SK-N-MC (cell line): ENCODE results near the gene SSR4.

Experiments used
- DNase-seq: peaks from one replicate; pipeline ENCODE4 v3.0.0-alpha.2; 2011; ENCODE audit warnings: low read depth, low spot score
- H3K27ac ChIP-seq: fragments of 200-600 bp; sonication (generic); 2 replicates; pipeline ENCODE4 v1.5.1; 2016; ENCODE audit warnings: mixed run types
- H3K36me3 ChIP-seq: fragments of 200-600 bp; sonication (generic); 2 replicates; pipeline ENCODE4 v1.6.1; 2017; ENCODE audit warnings: antibody characterized with exemption, low read length, mixed read lengths; ENCODE audit not compliant: insufficient read depth
- H3K4me3 ChIP-seq: fragments of 200-600 bp; sonication (generic); 2 replicates; pipeline ENCODE4 v1.5.1; 2016
- H3K9ac ChIP-seq: fragments of 200-600 bp; sonication (generic); 2 replicates; pipeline ENCODE4 v1.8.0; 2017; ENCODE audit warnings: mixed run types, mixed read lengths; ENCODE audit not compliant: insufficient read length
- H3K9me3 ChIP-seq: fragments of 200-600 bp; sonication (generic); 2 replicates; pipeline ENCODE4 v1.6.1; 2017; ENCODE audit warnings: low read depth, mild to moderate bottlenecking, antibody characterized with exemption, low read length, moderate library complexity, mixed read lengths
- EZH2 ChIP-seq: fragments of 200-600 bp; sonication (generic); IDR thresholded peaks from one replicate; pipeline ENCODE4 v1.6.1; 2017; ENCODE audit warnings: antibody characterized with exemption
- FOXP2 ChIP-seq: optimal IDR thresholded peaks from 2 replicates; pipeline ENCODE3; 2011; ENCODE audit warnings: mild to moderate bottlenecking, moderate library complexity; ENCODE audit not compliant: insufficient read depth; ENCODE audit errors: extremely low read length, control extremely low read depth
- POLR2AphosphoS5 ChIP-seq: IDR thresholded peaks from 2 replicates; pipeline ENCODE4 v1.6.1; 2012; ENCODE audit warnings: mild to moderate bottlenecking, low read depth, low read length, borderline replicate concordance

The SSR4 gene

GRCh38 chrX:153799326-153799725 is 4.9 kb downstream of the SSR4 start:
- TF ChIP-seq FOXP2 (no peak), EZH2 (no peak), POLR2AphosphoS5 (no peak)
- no peaks in the 10 kb centered on the region for H3K9me3 ChIP-seq
- H3K4me3 ChIP-seq, result no peak overlapping the region
- H3K27ac ChIP-seq, result no peak overlapping the region
- DNase-seq, result no peak
- H3K36me3 ChIP-seq, result no peaks in the 10 kb centered on the region; the same call in 1 of the 2 replicates
- no peak overlapping the region for H3K9ac ChIP-seq

- DNase-seq, result no peak
- TF ChIP-seq FOXP2 (no peak), POLR2AphosphoS5 (no peak), EZH2 (no peak)
- H3K36me3 ChIP-seq, result no peaks in the 10 kb centered on the region; the same call in 1 of the 2 replicates
- no peak overlapping the region for H3K9ac ChIP-seq
- H3K27ac ChIP-seq, result no peak overlapping the region
- no peaks in the 10 kb centered on the region for H3K9me3 ChIP-seq
- no peak overlapping the region for H3K4me3 ChIP-seq
Observed at GRCh38 chrX:153800177-153800722, 5.8 kb downstream of the SSR4 start.

- H3K9me3 ChIP-seq, result no peaks in the 10 kb centered on the region
- no peak for TF ChIP-seq EZH2
- no peak for TF ChIP-seq POLR2AphosphoS5
- no peak for TF ChIP-seq FOXP2
- no peak overlapping the region for H3K4me3 ChIP-seq
- H3K9ac ChIP-seq, result no peak overlapping the region
- no peak for DNase-seq
- H3K36me3 ChIP-seq, result no peaks in the 10 kb centered on the region; the same call in 1 of the 2 replicates
- H3K27ac ChIP-seq, result no peak overlapping the region
Observed at GRCh38 chrX:153800746-153801145, 6.3 kb downstream of the SSR4 start.

- no peak for DNase-seq
- Histone ChIP-seq H3K27ac (no peak overlapping the region), H3K9ac (no peak overlapping the region), H3K4me3 (no peak overlapping the region), H3K9me3 (no peaks in the 10 kb centered on the region), H3K36me3 (no peaks in the 10 kb centered on the region; the same call in 1 of the 2 replicates)
- TF ChIP-seq POLR2AphosphoS5 (no peak), FOXP2 (no peak)
Observed at GRCh38 chrX:153801669-153802068, 7.2 kb downstream of the SSR4 start.

- Histone ChIP-seq H3K4me3 (no peak overlapping the region), H3K27ac (no peak overlapping the region), H3K9ac (no peak overlapping the region), H3K36me3 (no peaks in the 10 kb centered on the region; the same call in 1 of the 2 replicates), H3K9me3 (no peaks in the 10 kb centered on the region)
- DNase-seq, result no peak
- TF ChIP-seq POLR2AphosphoS5 (no peak), FOXP2 (no peak), EZH2 (no peak)
Observed at GRCh38 chrX:153802513-153803045, 8.1 kb downstream of the SSR4 start.

GRCh38 chrX:153803211-153804099 is 9.0 kb downstream of the SSR4 start:
- Histone ChIP-seq H3K27ac (no peak overlapping the region), H3K9ac (no peak overlapping the region), H3K4me3 (no peak overlapping the region), H3K9me3 (no peaks in the 10 kb centered on the region), H3K36me3 (no peaks in the 10 kb centered on the region; the same call in 1 of the 2 replicates)
- no peak for TF ChIP-seq FOXP2
- no peak for TF ChIP-seq POLR2AphosphoS5
- TF ChIP-seq EZH2, result no peak
- DNase-seq, result no peak

- Histone ChIP-seq H3K4me3 (no peak overlapping the region), H3K36me3 (no peaks in the 10 kb centered on the region), H3K9me3 (no peaks in the 10 kb centered on the region), H3K27ac (no peak overlapping the region), H3K9ac (no peak overlapping the region)
- no peak for DNase-seq
- TF ChIP-seq EZH2, result no peak
- no peak for TF ChIP-seq POLR2AphosphoS5
- TF ChIP-seq FOXP2, result no peak
Observed at GRCh38 chrX:153804100-153804595, 9.7 kb downstream of the SSR4 start.

- TF ChIP-seq POLR2AphosphoS5 (no peak), FOXP2 (no peak), EZH2 (no peak)
- H3K9ac ChIP-seq, result no peak overlapping the region
- no peak for DNase-seq
- H3K4me3 ChIP-seq, result no peak overlapping the region
- no peak overlapping the region for H3K27ac ChIP-seq
- no peaks in the 10 kb centered on the region for H3K36me3 ChIP-seq
- no peaks in the 10 kb centered on the region for H3K9me3 ChIP-seq
Observed at GRCh38 chrX:153804621-153805020, 10.2 kb downstream of the SSR4 start.
